T follicular helper cell (primary cell): ENCODE data around the gene NOG.

Source experiments
- DNase-seq: peaks from one replicate; pipeline ENCODE4 v3.0.0-alpha.2; 2020; ENCODE audit warnings: low read depth

NOG gene

GRCh38 chr17:56636265-56636664, 42.8 kb downstream of the NOG start:
- DNase-seq = no peak

- no peak for DNase-seq
Observed at GRCh38 chr17:56637254-56637653, 43.8 kb downstream of the NOG start.

GRCh38 chr17:56638591-56639051, 45.1 kb downstream of the NOG start:
- DNase-seq = no peak

- no peak for DNase-seq
Observed at GRCh38 chr17:56639517-56639916, 46.0 kb downstream of the NOG start.

GRCh38 chr17:56640116-56640515, 46.6 kb downstream of the NOG start:
- DNase-seq = no peak

GRCh38 chr17:56641373-56641772, 47.9 kb downstream of the NOG start:
- no peak for DNase-seq

GRCh38 chr17:56641894-56642293, 48.4 kb downstream of the NOG start:
- DNase-seq = no peak

- no peak for DNase-seq
Observed at GRCh38 chr17:56642424-56642823, 48.9 kb downstream of the NOG start.
